HG03097 (cell line): ENCODE results near the gene MPPE1.

ENCODE experiments used
- ATAC-seq: cut with Tn5 transposase; IDR thresholded peaks from one replicate; pipeline ENCODE4 v1.9.1; 2021; ENCODE audit not compliant: unreplicated experiment, low FRiP score

Gene MPPE1

DNA sequence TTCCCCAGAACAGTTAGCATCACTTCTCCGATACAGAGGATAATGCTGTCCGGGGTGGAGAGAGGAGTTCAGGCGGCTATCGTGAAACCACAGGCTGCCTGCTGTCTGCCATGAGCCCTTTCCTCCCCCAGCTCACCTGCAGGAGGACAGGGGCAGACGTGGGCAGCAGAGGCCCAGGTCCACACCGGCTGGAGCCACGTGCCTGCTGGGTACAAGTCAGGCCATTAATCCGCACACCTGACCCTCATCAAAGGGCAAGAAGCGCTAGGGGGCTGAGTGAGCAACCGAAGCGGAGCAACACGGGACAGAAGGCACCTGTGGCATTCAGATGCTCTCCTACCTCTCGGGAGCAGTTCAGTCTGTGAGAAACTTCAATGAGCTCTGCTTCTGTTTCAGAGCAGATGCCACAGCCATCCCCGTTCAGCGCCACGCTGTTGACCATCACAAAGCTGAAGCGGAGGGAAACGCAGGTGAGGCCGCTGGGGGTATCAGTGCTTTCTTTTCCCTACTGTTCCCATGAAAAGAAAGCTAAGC is 21.5 kb downstream of the MPPE1 start:
- no peak for ATAC-seq

DNA sequence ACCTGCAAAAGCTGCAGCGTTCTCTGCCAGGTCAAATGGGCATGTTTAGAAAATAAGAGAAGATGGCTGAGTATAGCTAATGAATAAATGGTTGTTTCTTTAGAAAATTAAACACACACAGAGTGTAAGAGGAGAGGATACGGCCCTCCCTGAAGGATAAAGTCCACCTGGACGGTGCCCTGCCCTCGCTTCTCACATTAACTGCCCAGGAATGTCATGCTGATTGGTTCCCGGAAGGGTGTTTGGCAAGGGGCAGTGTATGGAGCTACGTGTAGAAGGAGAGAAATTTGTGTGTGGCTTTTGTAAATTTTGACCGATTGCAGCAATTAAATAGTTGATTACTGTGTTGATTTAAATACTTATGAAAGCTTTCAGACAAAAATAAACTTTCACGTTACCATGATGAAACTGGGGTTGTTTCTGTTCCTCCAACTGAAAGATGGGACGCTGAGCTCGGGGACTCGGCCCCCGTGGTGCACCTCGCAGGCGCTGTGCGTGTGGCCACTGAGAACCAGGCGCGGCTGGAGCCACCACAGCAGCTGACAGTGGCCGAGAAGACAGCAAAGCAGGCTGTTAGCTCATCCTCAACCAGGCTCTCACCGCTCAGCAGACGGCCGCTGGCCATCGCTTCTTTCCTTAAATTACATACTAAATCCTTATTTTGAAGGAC is 22.7 kb downstream of the MPPE1 start:
- ATAC-seq: no peak

DNA sequence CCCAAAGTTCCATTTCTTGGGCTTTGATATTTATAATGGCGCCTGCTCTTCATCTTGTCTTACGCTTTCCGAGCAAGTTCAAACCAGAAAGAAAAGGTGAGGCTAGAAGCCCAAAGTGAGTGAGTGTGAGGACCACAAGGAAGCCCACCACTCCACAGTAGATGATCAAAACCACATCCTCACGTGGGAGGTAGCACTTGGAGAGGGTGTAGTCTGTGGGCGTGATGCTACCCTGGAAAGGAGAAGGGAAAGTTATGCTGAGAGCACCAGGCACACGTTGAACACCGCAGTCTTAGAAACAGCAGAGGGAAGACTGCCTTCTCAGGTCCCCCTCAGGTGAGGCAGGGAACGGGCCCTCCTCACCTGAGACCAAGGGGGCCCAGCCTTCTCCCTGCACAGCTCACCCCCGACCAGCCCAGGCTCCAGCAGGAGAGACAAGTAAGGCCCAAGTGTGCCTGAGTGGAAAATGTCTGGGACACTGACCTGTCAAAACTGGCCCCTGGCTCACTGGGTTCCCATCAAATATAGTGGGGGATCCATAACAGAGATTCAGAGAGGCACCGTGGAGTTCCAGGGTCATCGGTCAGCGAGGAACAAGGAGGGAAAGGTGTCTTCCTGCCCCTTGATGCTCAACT is 23.6 kb downstream of the MPPE1 start:
- ATAC-seq: no peak

DNA sequence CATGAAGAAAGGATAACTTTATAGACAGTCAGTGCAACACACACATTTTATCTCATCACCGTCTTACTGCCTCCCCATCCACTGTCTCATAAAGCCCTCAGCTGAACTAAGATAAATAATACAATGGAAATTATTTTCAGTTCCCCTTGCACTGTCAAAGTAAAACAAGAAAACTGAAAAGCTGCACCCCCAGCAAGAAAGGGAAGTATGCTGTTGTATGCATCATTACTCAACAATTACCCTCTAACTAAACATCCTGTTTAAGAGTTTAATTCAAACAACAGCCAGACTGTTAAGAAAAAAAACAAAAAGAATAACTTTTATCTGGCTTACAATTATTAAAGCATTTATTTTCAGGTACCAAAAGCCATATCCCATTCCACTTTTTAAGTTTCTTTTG is 25.0 kb downstream of the MPPE1 start:
- ATAC-seq: peak; percentile 58

DNA sequence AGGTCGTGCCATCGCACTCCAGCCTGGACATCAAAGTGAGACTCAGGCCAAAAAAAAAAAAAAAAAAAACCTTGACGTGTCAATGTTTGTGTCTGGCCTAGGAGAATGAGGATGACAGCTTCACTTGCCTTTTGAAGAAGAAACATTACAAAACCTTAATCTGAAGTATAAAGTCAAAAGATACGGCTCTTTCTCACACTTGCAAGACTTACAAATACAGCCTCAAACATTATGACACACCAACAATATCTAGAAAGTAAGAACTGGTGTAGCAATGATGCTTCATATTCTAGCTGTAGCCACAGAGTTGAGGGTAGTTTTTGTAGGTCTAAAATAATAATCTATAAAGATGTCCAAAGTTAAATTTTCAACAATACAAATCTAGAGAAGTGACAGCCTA is 25.5 kb downstream of the MPPE1 start:
- no peak for ATAC-seq

DNA sequence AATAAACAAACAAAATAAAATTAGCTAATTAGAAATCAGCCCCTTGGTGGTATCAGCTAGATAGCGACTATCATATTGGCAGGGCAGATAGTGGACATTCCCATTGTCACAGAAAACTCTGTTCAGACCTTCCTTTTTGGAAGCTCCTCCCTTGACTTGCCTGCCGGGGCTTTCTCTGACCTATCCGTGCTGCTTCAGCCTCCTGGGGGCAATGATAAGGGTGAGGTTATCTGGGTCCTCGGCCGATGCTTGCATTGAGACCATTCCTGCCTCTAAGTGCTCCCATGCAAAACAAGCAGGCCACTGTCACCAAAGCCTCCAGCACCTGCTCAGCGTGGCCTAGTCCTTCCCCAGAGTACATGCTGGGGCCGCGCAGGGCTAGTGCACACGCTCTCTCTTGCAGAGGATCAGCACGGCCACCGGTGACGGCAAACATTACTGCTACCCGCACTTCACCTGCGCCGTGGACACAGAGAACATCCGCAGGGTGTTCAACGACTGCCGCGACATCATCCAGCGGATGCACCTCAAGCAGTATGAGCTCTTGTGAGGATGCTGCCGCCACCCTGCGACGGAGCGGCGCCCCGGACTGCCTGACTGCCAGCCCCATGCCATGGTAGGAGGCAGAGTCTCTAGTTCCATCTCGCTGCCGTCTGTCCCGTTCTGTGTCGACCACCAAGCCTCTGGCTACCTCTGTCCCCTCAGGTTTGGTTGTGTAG is 27.4 kb downstream of the MPPE1 start:
- no peak for ATAC-seq

DNA sequence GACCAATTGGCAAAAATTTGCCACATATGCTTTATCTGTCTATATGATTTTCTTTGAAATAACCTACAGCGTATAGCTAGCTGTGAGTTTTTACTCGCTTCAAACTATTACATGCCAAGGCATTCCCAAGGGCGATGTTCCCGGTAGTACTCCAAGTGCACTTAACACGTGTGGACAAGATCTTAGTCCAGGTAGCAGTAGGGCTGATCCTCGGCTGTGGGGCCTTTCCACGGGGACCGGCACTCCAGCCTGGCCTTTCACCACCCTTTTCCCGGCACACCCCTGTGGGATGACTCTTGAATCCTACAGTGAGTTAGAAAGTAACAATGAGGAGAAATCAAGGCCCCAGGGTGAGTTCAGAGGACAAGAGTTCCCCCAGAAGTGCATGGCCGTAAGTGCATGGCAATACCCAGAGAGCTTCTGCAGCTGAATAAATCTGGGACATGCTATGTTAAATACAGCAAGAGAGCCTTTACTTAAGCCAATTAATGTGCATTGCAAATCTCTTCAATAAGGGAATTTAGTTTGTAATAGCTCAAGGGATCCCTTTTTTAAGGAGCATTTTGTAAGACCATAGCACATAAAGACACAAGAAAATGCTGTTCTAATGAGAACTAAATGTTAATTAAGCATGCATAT is 30.5 kb downstream of the MPPE1 start:
- no peak for ATAC-seq

DNA sequence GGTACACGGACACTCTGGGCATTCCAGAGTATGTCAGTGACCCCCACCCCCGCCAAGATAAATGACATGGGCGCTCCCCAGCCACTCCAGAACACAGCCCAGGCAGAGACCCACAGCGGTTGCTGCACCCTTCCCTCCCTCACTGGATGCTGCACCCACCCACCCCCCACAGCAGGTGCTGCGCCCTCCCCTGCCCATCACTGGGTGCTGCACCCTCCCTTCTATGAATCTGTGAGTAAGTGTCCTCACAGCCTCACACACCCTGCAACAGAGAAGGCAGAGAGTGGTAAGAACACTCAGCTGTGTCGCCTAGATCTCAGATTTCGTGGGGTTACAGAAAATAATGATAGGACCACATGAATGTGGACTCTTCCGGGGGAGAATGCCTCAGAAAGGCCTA is 33.4 kb downstream of the MPPE1 start:
- ATAC-seq: no peak

DNA sequence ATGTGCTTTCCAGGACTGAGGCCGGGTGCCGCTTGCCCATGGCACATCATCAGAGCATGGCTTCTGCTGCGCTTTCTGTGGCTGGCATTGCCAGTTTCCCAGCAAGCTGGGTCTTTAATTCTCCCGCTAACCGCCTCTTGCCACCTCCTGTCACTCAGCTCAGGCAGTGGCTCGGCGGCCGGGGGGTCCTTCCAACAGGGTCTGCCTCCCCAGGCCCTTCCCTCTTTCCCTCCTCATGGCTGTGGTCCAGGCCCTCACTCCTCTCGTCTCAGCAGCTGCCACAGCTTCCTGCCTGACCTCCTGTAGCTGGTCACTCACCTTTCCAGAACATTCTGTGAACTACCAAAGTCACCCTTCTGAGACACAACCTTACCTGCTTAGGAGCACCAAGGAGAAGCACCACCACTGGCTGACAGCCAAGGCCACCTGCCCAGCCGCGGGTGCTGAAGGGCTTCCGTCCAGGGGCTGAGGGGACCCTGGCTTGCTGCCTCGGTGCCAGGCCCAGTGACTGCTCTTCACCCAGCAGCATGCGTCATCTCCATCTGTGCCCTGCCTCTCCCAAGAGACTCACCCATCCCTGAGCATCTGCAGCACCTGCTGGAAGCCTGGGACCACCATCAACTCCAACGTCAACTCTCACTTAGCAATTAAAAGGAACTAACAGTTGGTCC is 34.3 kb downstream of the MPPE1 start:
- ATAC-seq: no peak

DNA sequence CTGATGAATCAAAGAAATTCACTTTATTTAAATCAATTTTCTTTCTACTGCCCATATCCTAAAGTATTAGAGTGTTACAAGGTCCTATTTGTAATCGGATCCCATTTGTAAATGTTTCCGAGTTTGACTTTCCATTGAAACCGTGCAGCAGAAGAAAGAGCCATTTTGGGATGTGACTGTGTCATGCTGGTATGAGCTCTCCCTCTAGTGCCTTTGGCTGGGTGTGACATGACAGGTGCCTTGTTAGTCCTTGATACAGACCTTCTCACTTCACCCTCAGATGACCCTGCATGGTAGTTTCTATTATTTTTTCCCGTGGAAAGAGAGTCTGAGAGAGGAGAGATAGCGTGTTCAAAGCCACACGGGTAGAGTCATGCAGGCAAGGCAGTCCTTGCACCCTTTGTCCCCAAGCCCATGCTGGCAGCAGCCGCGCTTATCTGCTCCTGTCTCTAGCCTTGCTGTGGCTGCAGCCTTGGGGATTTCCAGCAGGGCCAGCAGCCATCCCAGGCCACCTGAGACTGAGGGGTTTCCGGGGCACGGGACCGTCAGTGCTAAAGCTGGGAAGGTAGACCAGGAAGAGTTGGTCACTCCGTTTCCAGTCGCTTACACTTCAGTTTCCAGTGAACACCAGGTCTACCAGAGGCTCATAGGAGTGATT is 35.5 kb downstream of the MPPE1 start:
- no peak for ATAC-seq

DNA sequence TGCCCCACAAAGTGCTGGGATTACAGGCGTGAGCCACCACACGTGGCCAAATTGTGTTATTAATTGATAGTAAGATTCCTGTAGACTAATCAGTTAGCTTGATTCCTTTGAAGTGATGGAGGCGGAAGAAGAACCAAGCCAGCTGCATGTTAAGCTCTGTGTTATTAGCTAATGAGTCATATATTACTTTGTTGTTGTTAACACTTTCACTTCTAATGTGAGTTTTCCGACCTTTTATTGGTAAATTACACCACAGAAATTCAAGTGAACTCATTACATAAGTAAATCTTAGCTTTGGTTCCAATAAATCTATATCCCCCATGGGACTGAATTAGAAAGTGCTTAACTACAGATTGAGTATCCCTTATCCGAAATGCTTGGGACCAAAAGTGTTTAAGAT is 36.6 kb downstream of the MPPE1 start:
- no peak for ATAC-seq

DNA sequence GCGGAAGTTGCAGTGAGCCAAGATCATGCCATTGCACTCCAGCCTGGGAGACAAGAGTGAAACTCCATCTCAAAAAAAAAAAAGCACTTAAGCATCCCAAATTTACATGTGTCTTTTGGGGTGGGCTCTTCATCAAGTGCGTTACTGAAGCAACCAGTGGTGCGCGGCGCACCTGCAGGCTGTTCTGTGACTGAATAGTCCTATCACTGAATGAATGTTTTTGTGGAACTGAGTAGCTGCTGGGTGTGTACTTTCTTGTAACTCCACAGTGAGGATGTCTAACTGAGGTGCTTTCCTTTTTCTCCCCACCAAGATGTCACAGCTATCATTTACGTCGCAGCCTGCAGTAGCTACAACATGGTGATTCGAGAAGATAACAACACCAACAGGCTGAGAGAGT is 39.9 kb downstream of the MPPE1 start:
- ATAC-seq: no peak

DNA sequence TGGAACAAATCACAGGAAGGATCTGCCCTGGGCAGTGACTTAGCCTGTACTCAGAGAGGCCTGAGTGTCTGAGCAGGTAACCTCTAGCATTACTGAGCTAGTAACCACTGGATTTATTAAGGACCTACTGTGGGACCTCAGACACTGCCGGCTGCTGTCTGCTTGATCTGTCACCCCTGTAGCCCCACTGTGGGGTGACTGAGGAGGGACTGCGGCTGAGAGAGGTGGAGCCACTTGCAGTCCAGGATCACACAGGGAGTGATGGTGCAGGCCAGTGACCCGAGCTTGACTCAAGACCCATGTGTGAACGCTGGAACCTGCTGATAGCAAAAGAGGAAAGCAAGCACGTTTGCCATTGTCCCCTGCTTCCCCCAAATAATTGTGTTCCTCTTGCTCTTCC is 41.4 kb downstream of the MPPE1 start:
- ATAC-seq: no peak

DNA sequence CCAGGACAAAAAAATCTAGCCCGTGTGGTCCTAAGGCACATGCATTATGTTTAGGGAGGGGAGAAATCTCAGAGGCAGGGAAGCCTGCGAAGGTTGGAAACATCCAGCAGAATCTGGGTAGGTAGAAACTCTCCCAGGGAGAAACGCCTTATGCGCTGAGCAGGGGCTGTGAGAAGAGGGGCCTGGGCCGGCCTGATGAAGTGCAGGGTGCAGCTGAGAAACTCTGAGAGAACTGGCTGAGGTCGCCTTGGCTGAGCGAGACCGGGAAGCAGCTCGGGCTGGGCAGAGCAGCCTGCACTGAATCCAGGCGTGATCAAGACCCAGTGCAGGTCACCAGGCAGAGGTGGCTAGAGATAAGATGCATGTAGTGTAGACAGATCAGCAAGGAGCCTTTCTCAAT is 41.8 kb downstream of the MPPE1 start:
- ATAC-seq: no peak

DNA sequence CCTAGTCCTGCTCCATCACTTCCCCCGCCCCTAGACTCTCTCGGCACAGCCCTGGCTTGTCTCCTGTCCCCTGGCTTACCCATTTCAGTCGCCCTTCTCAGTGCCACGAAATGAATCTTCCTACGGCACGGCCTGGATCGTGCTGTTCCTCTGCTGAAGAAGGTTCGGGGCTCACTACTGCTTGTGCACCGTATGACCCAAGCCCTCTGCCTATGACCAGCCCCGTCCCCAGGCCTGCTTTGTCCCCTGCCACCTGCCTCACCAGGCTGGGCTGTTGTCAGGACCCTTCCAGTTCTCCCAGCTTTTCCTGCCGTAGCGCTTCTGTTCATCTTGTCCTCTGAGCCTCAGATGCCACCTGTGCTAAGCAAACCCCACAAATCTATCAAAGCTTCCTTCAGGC is 43.0 kb downstream of the MPPE1 start:
- no peak for ATAC-seq

DNA sequence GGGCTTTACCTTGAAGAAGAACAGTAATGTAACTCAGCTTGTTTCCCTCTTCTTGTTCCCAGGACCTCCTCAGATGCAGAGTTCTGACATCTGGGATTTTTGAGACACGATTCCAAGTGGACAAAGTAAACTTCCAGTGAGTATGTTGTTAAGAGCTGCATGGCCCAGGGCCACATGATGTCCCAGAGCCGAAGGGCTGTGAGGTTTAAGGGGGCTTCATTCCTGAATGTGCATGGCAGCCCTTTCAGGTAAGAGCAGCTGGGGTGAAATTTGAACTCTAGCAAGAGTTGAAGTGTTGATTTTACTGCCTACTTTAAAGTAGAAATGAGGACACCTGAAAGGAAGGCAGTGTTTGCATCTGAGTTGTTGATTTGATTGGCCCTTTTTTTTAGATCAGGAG is 43.6 kb downstream of the MPPE1 start:
- ATAC-seq: no peak

DNA sequence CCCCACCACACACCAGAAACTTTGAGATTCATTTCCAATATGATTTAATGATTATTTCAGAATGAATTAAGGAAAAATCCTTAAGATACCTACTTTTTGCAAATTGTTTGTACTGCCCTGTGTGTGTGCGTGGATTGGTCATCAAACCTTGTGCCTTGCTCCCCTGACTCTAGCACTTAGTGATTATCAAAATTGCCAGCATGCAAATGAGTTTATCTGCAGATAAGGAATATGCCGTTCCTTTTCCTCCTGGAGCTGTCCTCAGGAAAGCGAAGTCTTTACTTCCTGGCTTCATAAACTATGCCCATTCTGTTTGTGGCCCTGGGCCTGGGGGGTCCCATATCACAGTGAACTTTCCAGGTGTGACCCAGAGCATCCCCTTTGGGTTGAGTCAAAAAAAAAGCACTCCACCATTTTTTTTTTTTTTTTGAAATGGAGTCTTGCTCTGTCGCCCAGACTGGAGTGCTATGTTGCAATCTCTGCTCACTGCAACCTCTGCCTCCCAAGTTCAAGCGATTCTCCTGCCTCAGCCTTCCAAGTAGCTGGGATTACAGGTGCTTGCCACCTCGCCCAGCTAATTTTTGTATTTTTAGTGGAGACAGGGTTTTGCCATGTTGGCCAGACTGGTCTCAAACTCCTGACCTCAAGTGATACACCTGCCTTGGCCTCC is 45.5 kb downstream of the MPPE1 start:
- ATAC-seq: no peak

DNA sequence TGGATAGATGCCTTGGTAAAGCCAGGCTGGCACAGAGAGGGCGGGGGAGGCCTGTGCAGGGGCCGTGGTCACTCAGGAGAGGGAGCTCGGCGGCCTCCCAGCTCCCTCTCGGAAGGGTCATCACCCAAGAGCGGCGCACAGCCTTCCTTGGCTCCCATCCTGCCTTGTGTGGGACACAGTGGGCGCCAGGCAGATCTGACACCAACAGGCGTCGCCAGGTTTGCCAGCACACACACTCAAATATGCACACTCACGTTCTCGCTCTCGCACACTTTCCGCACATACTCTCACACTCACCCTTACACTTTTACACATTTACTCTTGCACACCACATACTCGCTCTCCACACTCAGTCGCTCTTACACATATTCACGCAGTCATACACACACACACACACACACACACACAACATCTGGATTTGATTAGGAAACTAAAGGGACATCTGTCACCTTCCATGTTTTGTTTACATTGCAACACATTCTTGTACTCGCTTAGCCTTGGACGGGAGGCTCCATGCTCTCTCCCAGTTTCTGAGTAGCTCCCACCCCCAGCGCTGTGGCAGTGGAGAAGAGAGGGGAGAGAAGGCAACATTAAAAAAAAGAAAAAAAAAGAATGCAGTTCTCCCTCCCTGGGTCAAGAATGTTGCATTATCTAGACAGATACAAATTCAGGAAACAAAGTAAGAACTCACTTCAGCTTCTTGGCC is 46.4 kb downstream of the MPPE1 start:
- ATAC-seq: no peak
